GM18519 (cell line): ENCODE results near the gene TGFBR3.

ENCODE experiments used
- ATAC-seq: cut with Tn5 transposase; IDR thresholded peaks from one replicate; pipeline ENCODE4 v1.9.1; 2021; ENCODE audit warnings: mild to moderate bottlenecking, moderate library complexity; ENCODE audit not compliant: unreplicated experiment, low FRiP score

TGFBR3 gene

GRCh38 chr1:91720044-91720443, 165.9 kb downstream of the TGFBR3 start:
- ATAC-seq, result no peak

GRCh38 chr1:91718877-91719276, 167.1 kb downstream of the TGFBR3 start:
- ATAC-seq, result no peak

- no peak for ATAC-seq
These were observed 167.6 kb downstream of the TGFBR3 start for GRCh38 chr1:91718368-91718767.

GRCh38 chr1:91717839-91718238, 168.1 kb downstream of the TGFBR3 start:
- no peak for ATAC-seq

GRCh38 chr1:91716339-91716738, 169.6 kb downstream of the TGFBR3 start:
- ATAC-seq, result no peak

GRCh38 chr1:91715416-91716000, 170.4 kb downstream of the TGFBR3 start:
- no peak for ATAC-seq

- ATAC-seq, result no peak
These were observed 171.0 kb downstream of the TGFBR3 start for GRCh38 chr1:91714867-91715381.

GRCh38 chr1:91712981-91713841, 172.7 kb downstream of the TGFBR3 start:
- ATAC-seq, result peak; percentile 73

GRCh38 chr1:91712393-91712792, 173.6 kb downstream of the TGFBR3 start:
- ATAC-seq, result no peak

GRCh38 chr1:91711504-91712247, 174.3 kb downstream of the TGFBR3 start:
- ATAC-seq, result no peak

GRCh38 chr1:91710261-91710660, 175.7 kb downstream of the TGFBR3 start:
- ATAC-seq, result no peak

GRCh38 chr1:91708691-91709090, 177.3 kb downstream of the TGFBR3 start:
- no peak for ATAC-seq

GRCh38 chr1:91707890-91708218, 178.1 kb downstream of the TGFBR3 start:
- no peak for ATAC-seq

- ATAC-seq, result no peak
These were observed 178.6 kb downstream of the TGFBR3 start for GRCh38 chr1:91707114-91707889.

- ATAC-seq, result no peak
These were observed 179.6 kb downstream of the TGFBR3 start for GRCh38 chr1:91706140-91706957.

GRCh38 chr1:91704746-91705145, 181.2 kb downstream of the TGFBR3 start:
- no peak for ATAC-seq

- ATAC-seq, result no peak
These were observed 182.9 kb downstream of the TGFBR3 start for GRCh38 chr1:91703095-91703494.

- ATAC-seq, result no peak
These were observed 184.5 kb downstream of the TGFBR3 start for GRCh38 chr1:91701472-91701869.

- ATAC-seq, result no peak
These were observed 185.0 kb downstream of the TGFBR3 start for GRCh38 chr1:91700771-91701471.
